Ishikawa (cell line): ENCODE measurements around the gene C11orf24.

Experiments
- CEBPB ChIP-seq: IDR thresholded peaks from 2 replicates; pipeline ENCODE4 v1.6.1; 2012
- CREB1 ChIP-seq: IDR thresholded peaks from 2 replicates; pipeline ENCODE4 v1.6.1; 2012; ENCODE audit warnings: low read depth
- EGR1 ChIP-seq: IDR thresholded peaks from 2 replicates; pipeline ENCODE4 v1.6.1; 2012
- EP300 ChIP-seq: IDR thresholded peaks from 2 replicates; pipeline ENCODE4 v1.6.1; 2012; ENCODE audit warnings: borderline replicate concordance
- FOXM1 ChIP-seq: IDR thresholded peaks from 2 replicates; pipeline ENCODE4 v1.6.1; 2012; ENCODE audit warnings: low read depth, borderline replicate concordance
- MAX ChIP-seq: IDR thresholded peaks from 2 replicates; pipeline ENCODE4 v1.6.1; 2012
- NFIC ChIP-seq: IDR thresholded peaks from 2 replicates; pipeline ENCODE4 v1.6.1; 2012
- RAD21 ChIP-seq: IDR thresholded peaks from 2 replicates; pipeline ENCODE4 v1.6.1; 2012; ENCODE audit warnings: low read depth
- REST ChIP-seq: IDR thresholded peaks from 2 replicates; pipeline ENCODE4 v1.6.1; 2012; ENCODE audit warnings: low read depth, mild to moderate bottlenecking
- TAF1 ChIP-seq: IDR thresholded peaks from 2 replicates; pipeline ENCODE4 v1.6.1; 2012; ENCODE audit warnings: low read depth, mild to moderate bottlenecking
- TCF12 ChIP-seq: IDR thresholded peaks from 2 replicates; pipeline ENCODE4 v1.6.1; 2012; ENCODE audit warnings: low read depth
- TEAD4 ChIP-seq: IDR thresholded peaks from 2 replicates; pipeline ENCODE4 v1.6.1; 2012
- USF1 ChIP-seq: IDR thresholded peaks from 2 replicates; pipeline ENCODE4 v1.6.1; 2012
- YY1 ChIP-seq: IDR thresholded peaks from 2 replicates; pipeline ENCODE4 v1.6.1; 2012; ENCODE audit warnings: low read depth
- ZBTB7A ChIP-seq: IDR thresholded peaks from 2 replicates; pipeline ENCODE4 v1.6.1; 2012; ENCODE audit warnings: low read depth

The C11orf24 gene

GRCh38 chr11:68312780-68313573, 41.2 kb upstream of the C11orf24 start:
- no peak for TF ChIP-seq TEAD4
- no peak; the same call in 1 of the 2 replicates for TF ChIP-seq MAX
- peak; percentile 20; the same call in 1 of the 2 replicates for TF ChIP-seq TCF12
- TF ChIP-seq ZBTB7A = peak; percentile 19; the same call in 1 of the 2 replicates

GRCh38 chr11:68312117-68312779, 40.5 kb upstream of the C11orf24 start, which contains the start of gene LRP5:
LRP5 (plus strand) TSS chr11:68312591; CDS start chr11:68312715, 124 bp downstream.
- no peak for TF ChIP-seq CREB1
- no peak for TF ChIP-seq EGR1
- TF ChIP-seq EP300 = no peak
- no peak for TF ChIP-seq FOXM1
- TF ChIP-seq MAX = 0 out of 2 replicates have a peak, but pooled peaks have one; percentile 11
- TF ChIP-seq YY1 = no peak
- no peak for TF ChIP-seq USF1
- peak; percentile 9; the same call in 1 of the 2 replicates for TF ChIP-seq NFIC
- 0 out of 2 replicates have a peak, but pooled peaks have one; percentile 13 for TF ChIP-seq ZBTB7A
- TF ChIP-seq REST = no peak
- no peak for TF ChIP-seq TAF1
- TF ChIP-seq TEAD4 = no peak

GRCh38 chr11:68311160-68312116, 39.7 kb upstream of the C11orf24 start:
- TF ChIP-seq NFIC (no peak), EP300 (no peak), YY1 (no peak), EGR1 (no peak), TCF12 (no peak), REST (no peak), RAD21 (no peak), MAX (no peak), USF1 (no peak), CEBPB (no peak), FOXM1 (no peak), CREB1 (no peak), TEAD4 (no peak)

- no peak for TF ChIP-seq RAD21
- no peak for TF ChIP-seq TCF12
- no peak for TF ChIP-seq MAX
- TF ChIP-seq NFIC = no peak
- TF ChIP-seq ZBTB7A = no peak
- no peak for TF ChIP-seq EGR1
- no peak for TF ChIP-seq REST
- no peak for TF ChIP-seq FOXM1
- TF ChIP-seq YY1 = no peak
- TF ChIP-seq CREB1 = no peak
- no peak for TF ChIP-seq CEBPB
- no peak for TF ChIP-seq TAF1
- TF ChIP-seq EP300 = no peak
- TF ChIP-seq USF1 = no peak
- no peak for TF ChIP-seq TEAD4
Observed at GRCh38 chr11:68309621-68310185, 37.9 kb upstream of the C11orf24 start.
